GM19324 (cell line): Measurements from ENCODE around the gene HAT1.

ENCODE experiments used
- ATAC-seq: cut with Tn5 transposase; IDR thresholded peaks from one replicate; pipeline ENCODE4 v1.9.1; 2021; ENCODE audit warnings: mild to moderate bottlenecking, moderate library complexity; ENCODE audit not compliant: unreplicated experiment, low FRiP score

HAT1 gene

GRCh38 chr2:171913517-171913916 lies 8.7 kb upstream of the HAT1 start:
- ATAC-seq = no peak

GRCh38 chr2:171919453-171919852 lies 2.8 kb upstream of the HAT1 start:
- no peak for ATAC-seq

GRCh38 chr2:171921970-171922229 lies 361 bp upstream of the HAT1 start:
- no peak for ATAC-seq

- ATAC-seq = no peak
These were observed 945 bp downstream of the HAT1 start for GRCh38 chr2:171923206-171923605.

- no peak for ATAC-seq
These were observed 2.1 kb downstream of the HAT1 start for GRCh38 chr2:171924170-171924942.

- ATAC-seq = no peak
These were observed 8.1 kb downstream of the HAT1 start for GRCh38 chr2:171930385-171930784.

GRCh38 chr2:171939058-171939742 lies 16.9 kb downstream of the HAT1 start:
- ATAC-seq = no peak

- ATAC-seq = no peak
These were observed 17.4 kb downstream of the HAT1 start for GRCh38 chr2:171939743-171940071.

- ATAC-seq = no peak
These were observed 19.0 kb downstream of the HAT1 start for GRCh38 chr2:171941316-171941699.

GRCh38 chr2:171943869-171944268 lies 21.6 kb downstream of the HAT1 start:
- ATAC-seq = no peak

GRCh38 chr2:171952276-171952675 lies 30.0 kb downstream of the HAT1 start:
- ATAC-seq = no peak

- ATAC-seq = no peak
These were observed 30.5 kb downstream of the HAT1 start for GRCh38 chr2:171952748-171953147.

- ATAC-seq = no peak
These were observed 34.0 kb downstream of the HAT1 start for GRCh38 chr2:171956135-171956825.

GRCh38 chr2:171957061-171957460 lies 34.8 kb downstream of the HAT1 start:
- no peak for ATAC-seq

GRCh38 chr2:171958475-171958874 lies 36.2 kb downstream of the HAT1 start:
- no peak for ATAC-seq

GRCh38 chr2:171959998-171960397 lies 37.7 kb downstream of the HAT1 start:
- ATAC-seq = no peak

- no peak for ATAC-seq
These were observed 38.3 kb downstream of the HAT1 start for GRCh38 chr2:171960570-171960969.

GRCh38 chr2:171963198-171963597 lies 40.9 kb downstream of the HAT1 start:
- no peak for ATAC-seq

- no peak for ATAC-seq
These were observed 42.0 kb downstream of the HAT1 start for GRCh38 chr2:171964308-171964707.

- no peak for ATAC-seq
These were observed 43.0 kb downstream of the HAT1 start for GRCh38 chr2:171965238-171965637.

- no peak for ATAC-seq
These were observed 43.4 kb downstream of the HAT1 start for GRCh38 chr2:171965661-171966060.

- no peak for ATAC-seq
These were observed 44.0 kb downstream of the HAT1 start for GRCh38 chr2:171966235-171966634.
